GM12801 (cell line): ENCODE data around the gene SLC39A11.

Experiments
- TF ChIP-seq, protein P1 (sequence below): IDR thresholded peaks from one replicate; pipeline ENCODE4 v1.5.1; 2011; ENCODE audit warnings: control low read depth; ENCODE audit not compliant: insufficient read length; ENCODE audit errors: extremely low read depth

Gene SLC39A11

DNA sequence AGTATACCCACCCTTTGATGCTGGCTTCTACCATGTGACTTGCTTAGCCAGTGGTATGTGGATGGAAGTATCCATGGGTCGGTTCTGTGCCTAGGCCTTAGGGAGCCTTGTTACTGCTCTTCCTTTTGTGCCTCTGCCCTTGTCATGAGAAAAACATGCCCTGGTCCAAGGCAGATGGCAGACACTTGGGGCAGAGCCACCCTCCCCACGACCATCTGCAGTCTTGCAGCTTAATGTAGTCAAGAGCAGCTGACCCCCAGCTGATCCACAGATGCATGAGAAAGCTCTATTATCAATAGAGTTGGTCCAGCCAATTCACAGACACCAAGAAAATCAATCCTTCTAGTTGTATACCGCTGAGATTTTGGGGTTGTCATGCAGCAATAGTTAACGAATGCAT lies 95.7 kb downstream of the SLC39A11 start:
- TF ChIP-seq, protein P1, sequence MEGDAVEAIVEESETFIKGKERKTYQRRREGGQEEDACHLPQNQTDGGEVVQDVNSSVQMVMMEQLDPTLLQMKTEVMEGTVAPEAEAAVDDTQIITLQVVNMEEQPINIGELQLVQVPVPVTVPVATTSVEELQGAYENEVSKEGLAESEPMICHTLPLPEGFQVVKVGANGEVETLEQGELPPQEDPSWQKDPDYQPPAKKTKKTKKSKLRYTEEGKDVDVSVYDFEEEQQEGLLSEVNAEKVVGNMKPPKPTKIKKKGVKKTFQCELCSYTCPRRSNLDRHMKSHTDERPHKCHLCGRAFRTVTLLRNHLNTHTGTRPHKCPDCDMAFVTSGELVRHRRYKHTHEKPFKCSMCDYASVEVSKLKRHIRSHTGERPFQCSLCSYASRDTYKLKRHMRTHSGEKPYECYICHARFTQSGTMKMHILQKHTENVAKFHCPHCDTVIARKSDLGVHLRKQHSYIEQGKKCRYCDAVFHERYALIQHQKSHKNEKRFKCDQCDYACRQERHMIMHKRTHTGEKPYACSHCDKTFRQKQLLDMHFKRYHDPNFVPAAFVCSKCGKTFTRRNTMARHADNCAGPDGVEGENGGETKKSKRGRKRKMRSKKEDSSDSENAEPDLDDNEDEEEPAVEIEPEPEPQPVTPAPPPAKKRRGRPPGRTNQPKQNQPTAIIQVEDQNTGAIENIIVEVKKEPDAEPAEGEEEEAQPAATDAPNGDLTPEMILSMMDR: no peak

DNA sequence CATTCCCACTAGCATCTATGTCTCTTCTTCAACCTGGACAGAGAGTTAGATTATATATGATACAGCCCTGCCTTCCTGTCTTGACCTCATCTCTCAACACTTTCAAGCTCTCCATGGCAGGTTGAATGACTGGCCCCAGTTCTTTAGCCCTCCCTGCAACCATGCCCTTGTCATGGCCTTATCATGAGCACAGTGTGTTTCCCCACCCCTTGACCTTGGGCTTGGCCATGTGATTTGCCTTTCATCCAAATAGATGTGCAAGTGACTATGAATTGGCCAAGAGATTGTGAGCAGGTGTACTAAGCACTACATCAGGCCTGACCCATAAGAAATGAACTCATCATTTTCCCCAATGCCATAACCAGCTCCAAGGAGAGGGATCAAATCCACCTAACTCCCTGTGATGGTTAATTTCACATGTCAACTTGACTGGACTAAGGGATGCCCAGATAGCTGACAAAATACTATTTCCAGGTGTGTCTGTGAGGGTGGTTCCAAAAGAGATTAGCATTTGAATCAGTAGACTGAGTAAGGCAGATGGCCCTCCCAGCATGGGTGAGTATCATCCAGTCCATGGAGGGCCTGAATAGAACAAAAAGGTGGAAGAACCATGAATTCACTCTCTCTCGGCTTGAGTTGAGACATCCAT lies 97.4 kb downstream of the SLC39A11 start:
- TF ChIP-seq, protein P1: no peak

DNA sequence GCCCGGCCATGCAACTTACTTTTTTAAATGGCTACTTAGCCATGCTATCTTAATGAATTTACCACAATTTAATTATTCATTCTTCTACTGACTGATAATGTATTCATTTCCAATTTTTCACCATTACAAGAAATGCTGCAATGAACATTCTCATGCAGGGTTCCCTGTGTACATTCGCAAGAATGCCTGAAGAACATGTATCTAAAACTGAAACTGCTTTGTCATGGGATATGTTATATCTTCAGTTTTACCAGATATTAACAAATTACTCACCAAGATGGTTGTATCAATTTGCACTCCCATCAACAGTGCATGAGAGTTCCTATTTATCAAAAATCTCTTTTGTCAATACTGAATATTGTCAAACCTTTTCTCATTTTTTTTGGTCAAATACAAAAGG lies 100.8 kb downstream of the SLC39A11 start:
- TF ChIP-seq, protein P1: no peak

DNA sequence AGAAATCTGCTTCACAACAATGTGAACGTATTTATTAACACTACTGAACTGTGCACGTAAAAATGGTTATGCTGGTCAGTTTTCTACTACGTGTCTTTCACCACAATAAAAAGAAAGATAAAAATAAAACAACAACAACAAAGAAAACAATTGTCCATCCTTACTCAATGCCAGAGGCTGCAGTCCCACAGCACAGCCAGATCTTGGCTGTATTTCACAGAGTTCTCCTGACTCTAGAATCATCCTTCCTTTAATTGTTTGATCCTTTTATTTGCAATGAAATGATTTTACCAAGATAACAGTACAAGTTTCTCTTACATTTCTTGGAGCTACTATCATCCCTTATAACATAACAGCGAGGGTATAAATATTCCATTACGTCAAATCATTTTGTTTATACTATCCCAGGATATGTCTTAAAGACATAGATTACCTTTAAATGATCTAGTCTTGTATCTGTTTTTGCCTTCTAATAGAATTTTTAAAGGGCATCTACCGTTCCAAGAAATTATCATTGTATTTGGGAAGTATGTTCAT lies 103.3 kb downstream of the SLC39A11 start:
- TF ChIP-seq, protein P1: no peak

DNA sequence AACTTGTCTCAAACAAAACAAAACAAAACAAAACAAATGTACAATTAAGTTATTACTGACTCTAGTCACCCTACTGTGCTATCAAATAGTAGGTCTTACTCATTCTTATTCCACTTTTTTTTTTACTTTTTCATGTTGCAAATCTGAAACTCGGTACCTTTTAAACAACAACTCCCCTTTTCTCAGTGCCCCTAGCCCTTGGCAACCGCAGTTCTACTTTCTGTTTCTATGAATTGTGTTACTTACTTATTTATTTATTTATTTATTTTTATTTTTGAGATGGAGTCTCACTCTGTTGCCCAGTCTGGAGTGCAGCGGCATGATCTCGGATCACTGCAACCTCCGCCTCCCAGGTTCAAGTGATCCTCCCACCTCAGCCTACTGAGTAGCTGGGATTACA lies 104.0 kb downstream of the SLC39A11 start:
- TF ChIP-seq, protein P1: no peak

DNA sequence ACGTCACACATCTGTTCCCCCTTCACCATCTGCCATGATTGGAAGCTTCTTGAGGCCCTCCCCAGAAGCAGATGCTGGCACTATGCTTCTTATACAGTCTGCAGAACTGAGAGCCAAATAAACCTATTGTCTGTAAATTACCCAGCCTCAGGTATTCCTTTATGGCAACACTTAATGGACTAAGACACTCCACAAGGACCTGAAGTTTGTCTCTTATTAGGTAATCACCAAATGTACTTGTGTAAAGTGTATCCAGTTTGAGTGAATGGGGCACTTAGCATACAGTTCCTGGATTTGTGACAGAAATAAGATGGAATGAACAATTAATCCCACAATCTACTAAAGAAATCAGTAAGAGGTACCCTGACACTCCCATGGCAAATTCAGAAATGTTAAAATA lies 105.3 kb downstream of the SLC39A11 start:
- TF ChIP-seq, protein P1: no peak

DNA sequence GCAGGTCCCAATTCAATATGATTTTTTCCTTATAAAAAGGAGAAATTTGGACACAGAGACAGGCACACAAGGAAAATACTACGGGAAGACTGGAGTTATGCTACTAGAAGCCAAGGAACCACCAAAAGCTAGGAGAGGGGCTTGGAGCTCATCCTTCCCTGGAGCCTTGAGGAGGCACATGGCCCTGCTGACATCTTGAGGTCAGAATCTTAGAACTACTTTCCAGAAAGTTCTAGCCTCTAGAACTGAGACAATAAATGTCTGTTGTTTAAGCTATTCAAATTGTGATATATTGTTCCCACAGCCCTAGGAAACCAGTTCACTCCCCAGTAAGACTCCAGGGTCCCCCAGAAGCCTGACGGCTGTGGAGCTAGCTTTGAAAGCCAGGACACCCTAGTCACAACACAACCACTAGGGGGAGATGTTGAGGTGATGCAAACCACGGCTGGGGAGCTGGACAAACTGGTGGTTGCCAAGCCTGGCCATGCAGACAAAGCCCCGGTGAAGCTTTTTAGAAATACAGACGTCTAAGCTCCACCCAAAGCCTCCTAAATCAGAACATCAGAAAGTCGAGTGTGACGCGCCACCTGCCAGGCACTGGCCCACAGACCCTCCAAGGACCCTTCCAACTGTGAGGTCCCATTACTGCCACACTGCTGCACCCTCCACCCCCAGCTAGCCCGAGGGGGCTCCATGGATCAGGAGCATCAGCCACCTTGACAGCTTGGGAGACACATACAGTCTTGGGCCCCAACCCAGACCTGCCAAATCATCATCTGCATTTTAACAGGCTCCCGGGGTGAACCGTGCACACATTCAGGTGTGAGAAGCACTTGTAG lies 106.4 kb downstream of the SLC39A11 start:
- TF ChIP-seq, protein P1: peak; percentile 74
